Activated CD8-positive, alpha-beta memory T cell treated with anti-CD3 and anti-CD28 coated beads for 1 hour (primary cell): ENCODE data around the gene TM7SF3.
"Not testable (repeated sequence)": the region's sequence is repeated elsewhere in the genome, so short reads cannot be mapped to it uniquely, and the experiment has no call there.

Experiments used
- DNase-seq, 2 donors: peaks; one replicate each; pipeline ENCODE4 v3.0.0-alpha.2; 2020; ENCODE audit warnings: low read depth in 1 of 2; ENCODE audit errors: extremely low read depth in 1 of 2

TM7SF3 gene

DNA sequence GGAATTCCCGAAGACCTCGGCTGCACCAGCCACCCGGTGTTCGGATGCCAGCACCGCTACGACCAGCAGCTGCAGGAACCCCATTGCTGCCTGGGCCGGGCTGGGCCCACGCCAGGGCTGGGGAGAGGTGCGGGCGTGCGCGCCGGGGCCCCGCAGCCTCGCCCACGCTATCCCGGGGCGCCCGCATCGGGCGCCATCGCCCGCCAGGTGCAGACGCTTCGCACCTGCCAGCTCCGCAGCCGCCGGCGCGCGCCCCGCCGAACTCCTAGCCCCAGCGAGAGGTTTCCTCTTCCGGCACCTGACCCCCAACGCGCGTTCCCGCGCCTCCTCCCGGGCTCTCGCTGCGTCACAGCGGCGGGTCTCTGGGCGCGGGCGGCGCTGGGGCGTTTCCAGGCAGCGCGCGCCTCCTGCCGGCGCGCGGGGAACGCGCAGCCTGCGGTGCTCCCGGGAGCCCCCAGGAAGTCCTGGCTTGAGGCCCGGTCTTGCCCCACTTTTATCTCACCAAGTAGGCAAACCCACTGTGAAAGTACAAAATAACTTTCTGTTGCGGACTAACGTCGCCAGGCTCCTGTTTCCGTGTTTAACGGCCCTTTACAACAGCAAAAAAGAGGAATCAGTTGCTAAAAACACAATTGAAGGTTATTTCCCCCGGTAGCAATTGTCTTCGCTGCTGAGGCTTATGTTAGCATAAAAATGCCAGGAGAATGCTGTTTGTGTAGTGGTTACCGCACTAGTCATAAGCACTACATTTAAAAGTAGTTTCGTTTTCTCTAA is at the start of gene TM7SF3:
Gene TM7SF3, minus strand, starts transcription at position 300 of the 774 bp plus-strand sequence. Its CDS starts 216 bp downstream, at position 84.
- DNase-seq, result peak; percentile 86 to 94

DNA sequence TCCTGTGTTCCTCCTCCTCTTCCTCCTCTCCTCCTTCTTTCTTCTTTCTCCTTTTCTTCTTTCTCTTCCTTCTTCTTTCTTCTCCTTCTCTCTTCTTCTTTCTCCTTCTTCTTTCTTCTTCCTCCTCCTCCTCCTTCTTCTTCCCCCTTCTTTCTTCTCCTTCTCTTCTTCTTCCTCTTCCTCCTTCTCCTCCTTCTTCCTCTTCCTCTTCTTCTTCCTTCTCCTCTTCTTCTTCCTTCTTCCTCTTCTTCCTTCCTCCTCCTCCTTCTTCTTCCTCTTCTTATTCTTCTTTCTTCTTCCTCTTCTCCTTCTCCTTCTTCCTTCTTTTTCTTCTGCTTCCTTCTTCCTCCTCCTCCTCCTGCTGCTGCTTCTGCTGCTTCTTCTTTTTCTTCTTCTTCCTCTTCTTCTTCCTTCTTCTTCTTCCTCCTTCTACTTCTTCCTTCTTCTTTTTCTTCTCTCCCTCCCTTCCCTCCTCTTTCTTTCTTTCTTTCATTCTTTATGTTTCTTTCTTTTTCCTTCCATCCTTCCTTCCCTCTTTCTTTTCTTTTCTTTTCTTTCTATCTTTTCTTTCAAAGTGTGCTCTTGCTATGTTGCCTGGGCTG is 49.2 kb upstream of the TM7SF3 start:
- no peak for DNase-seq

DNA sequence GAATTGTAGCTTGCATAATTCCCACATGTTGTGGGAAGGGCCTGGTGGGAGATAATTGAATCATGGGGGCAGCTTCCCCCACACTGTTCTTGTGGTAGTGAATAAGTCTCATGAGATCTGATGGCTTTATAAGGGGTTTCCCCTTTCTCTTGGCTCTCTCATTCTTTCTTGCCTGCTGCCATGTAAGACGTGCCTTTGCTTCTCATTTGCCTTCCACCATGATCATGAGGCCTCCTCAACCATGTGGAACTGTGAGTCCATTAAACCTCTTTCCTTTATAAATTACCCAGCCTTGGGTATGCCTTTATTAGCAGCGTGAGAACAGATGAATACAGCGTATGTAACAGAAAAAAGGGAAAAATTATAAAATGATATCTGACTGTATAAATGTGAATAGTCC is 47.1 kb upstream of the TM7SF3 start:
- no peak for DNase-seq

- no peak for DNase-seq
These were observed 46.6 kb upstream of the TM7SF3 start for GRCh38 chr12:27060740-27061139.

DNA sequence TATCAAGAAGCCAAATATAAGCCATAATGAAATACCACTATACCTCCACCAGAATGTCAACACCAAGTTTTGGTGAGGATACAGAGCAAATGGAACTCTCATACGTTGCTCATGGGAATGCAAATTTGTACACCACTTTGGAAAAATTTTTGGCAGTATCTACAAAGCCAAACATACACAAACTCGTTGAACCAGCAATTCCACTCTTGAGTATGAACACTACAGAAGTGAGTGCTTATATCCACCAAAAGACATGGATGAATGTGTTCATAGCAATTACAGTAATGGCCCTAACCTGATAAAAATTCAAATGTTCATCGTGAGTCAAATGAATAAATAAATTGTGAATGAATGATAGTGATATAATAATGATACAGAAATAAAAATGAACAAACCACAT is 43.4 kb upstream of the TM7SF3 start:
- DNase-seq, result no peak

- no peak for DNase-seq
These were observed 41.8 kb upstream of the TM7SF3 start for GRCh38 chr12:27055966-27056365.

DNA sequence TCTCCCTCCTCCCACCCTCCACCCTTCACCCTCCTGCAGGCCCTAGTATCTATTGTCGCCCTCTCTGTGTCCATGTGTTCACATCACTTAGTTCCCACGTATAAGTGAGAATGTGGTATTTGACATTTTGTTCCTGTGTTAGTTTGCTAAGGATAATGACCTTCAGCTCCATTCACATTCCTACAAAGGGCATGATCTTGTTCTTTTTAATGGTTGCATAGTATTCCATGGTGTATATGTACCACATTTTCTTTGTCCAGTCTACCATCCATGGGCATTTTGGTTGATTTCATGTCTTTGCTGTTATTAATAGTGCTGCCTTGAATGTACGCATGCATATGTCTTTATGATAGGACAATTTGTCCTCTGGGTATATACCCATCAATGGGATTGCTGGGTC is 38.6 kb upstream of the TM7SF3 start:
- no peak for DNase-seq

GRCh38 chr12:27052176-27052575 is 38.0 kb upstream of the TM7SF3 start:
- no peak for DNase-seq

- no peak for DNase-seq
These were observed 34.9 kb upstream of the TM7SF3 start for GRCh38 chr12:27048822-27049752.

- not testable (repeated sequence) for DNase-seq
These were observed 27.8 kb upstream of the TM7SF3 start for GRCh38 chr12:27042018-27042417.

- not testable (repeated sequence) for DNase-seq
These were observed 26.5 kb upstream of the TM7SF3 start for GRCh38 chr12:27040637-27041036.

- DNase-seq, result no peak
These were observed 20.6 kb upstream of the TM7SF3 start for GRCh38 chr12:27034607-27035293.

DNA sequence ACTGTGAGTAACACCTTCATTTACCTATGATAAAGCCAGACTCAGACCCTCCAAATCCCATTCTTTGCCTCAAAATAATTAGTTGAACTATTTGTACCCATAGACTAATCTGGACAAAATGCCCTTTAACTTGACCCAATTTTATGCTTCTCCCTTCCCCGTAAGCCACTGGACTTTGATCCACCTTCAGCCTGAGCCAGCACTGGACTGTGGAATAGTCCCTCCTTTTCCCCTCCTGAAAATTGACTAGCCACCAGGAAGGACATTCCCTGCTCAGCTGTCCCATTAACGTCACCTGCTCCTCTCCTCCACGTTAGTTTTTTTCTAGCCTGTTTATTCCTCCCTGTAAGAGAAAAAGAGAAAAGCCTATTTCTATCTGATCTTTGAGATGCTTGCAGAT is 18.5 kb upstream of the TM7SF3 start:
- no peak for DNase-seq

DNA sequence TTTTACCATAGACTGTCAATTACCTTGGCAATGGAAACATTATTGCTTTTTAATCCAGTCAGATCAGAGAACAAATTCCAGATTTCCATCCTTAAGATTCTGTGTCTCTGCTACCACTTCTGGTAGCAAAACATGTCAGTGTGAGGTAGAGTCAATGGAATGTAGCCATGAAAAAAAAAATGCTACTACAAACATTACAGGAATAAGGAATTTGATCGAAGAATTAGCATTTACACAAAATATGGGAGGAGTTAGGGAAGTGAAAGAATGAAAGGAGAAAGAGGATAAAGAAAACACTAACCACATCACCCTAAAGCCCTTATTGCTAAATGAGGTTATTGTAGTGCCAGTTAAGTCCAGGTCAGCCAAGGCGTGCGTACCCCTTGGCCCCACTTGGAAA is 17.3 kb upstream of the TM7SF3 start:
- DNase-seq, result no peak

DNA sequence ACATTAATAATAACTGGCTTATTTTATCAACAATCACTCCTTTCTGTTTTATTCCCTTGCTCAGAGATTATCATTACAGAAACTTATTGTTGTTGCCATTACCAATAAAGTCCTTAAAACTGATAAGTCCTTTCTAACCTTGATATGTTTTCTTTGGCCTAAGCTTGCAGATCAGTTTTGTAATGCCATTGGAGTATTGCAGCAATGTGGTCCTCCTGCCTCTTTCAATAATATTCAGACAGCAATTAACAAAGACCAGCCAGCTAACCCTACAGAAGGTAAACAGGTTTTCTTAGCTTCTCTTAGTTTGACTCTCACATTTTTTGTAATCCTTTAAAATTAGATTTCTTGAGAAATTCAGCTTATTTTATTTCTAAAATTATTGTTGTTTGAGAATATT is 12.1 kb upstream of the TM7SF3 start:
- DNase-seq, result no peak

- DNase-seq, result no peak
These were observed 10.9 kb upstream of the TM7SF3 start for GRCh38 chr12:27025116-27025515.

DNA sequence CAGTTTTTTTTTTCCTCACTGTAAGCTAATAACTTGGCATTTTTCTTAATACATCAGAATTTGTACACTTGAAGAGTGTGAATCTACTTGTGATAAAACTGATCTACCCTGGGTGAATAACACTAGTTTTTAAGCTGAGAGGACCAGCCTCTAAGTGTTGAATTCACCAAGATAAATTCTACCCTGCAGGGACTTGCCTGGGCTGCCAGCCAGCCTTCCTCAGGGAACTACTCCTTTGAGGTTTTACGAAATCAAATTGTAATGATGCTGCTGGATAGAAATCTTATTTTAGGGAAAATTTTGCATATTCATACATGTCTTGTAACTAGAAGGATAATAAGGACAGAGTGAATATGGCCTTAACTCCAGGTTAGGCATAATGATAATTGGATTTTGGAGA is 10.1 kb upstream of the TM7SF3 start:
- no peak for DNase-seq

DNA sequence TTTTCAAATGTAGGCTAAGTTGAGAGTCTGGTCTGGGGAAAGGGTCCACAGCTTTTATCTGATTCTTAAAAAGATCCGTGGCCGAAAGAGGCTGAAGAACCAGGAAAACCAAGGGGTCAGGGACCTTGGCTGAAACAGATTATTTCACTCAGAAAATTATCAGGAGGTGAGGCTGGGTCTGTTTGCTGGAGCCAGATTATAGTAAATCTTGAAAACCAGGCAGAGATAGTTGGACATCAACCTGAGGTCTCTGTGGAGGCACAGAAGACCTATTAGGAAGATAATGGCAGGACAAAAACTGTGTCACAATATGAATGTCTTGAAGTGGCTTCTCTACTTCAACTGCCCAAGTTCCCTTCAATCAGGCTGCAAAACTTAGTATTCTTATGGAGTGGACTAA is 6.6 kb upstream of the TM7SF3 start:
- no peak for DNase-seq

DNA sequence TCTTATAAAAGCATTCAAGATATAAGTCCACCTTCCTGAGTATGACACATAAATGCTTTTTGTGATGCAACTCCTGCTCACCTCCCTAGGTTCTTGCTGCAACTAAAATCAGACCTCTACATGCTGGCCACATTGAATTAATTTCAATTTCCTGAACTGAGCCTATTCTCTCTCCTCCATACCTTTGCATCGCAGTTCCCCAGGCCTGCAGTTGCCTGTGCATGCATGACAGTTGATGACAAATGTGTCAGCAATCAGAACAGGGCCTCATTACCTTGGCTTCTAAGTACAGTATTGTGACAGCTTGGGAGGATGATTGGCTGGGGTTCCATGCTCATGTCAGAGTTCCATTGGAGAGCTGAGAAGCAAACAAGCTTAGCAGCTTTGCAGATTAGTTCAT is 3.9 kb upstream of the TM7SF3 start:
- no peak for DNase-seq

DNA sequence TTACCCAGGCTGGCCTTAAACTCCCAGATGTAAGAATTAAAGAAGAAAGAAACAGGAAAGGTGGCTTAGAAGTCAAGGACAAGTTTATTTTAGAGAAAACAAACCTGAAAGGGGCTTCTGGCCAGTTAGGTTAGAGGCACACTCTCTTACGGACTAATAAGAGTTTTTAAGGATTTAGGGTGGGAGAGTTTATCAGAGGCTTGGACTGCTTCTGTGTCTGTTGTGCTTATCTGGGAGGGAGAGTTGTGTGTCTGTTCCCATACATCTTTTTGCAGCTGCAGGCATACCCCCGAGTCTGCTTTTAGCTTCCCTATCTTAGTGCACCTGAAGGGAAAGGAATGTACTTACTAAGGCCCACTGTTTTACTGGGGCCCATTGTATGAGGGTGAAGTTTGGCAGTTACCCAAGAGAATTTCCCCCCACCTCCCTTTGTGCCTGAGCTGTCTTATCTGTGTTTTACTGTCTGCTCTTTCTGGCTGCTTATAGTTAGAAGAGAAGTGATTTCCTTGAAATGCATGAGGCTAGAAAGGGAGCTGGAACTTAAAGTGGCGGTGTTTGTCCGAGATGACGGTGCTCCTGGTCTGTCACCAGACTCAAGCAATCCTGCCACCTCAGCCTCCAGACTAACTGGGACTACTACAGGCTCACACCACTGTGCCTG is 3.1 kb upstream of the TM7SF3 start:
- DNase-seq, result not testable (repeated sequence)

DNA sequence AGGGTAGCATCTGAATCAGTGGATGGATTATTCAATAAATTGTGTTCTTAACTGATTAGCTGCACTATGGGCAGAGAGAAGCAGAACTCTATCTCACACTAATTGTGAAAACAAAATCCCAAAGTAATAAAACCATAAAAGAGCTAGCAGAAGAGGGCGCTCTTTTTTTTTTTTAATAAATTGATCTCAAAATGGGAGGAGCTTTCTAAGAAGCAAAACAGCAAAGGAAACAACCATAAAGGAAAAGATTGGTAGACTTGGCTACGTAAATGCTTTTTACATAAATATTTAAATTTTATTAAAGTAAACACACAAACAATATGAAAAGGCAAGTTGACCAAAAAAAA is 1.5 kb upstream of the TM7SF3 start:
- no peak for DNase-seq
